GM12865 (cell line): ENCODE results near the gene AFF2.
"Not testable (repeated sequence)": the region's sequence is repeated elsewhere in the genome, so short reads cannot be mapped to it uniquely, and the experiment has no call there.

Source experiments
- DNase-seq: peaks from one replicate; pipeline ENCODE4 v3.0.0; 2010; ENCODE audit warnings: low read depth
- H3K4me3 ChIP-seq: 2 replicates; pipeline ENCODE4 v1.5.1; 2011; ENCODE audit warnings: mild to moderate bottlenecking, low read depth, low read length, control low read depth
- CTCF ChIP-seq: IDR thresholded peaks from 2 replicates; pipeline ENCODE4 v1.5.1; 2011; ENCODE audit warnings: low read length, control low read depth, low read depth, inconsistent platforms; ENCODE audit not compliant: insufficient read depth; ENCODE audit errors: missing control alignments

AFF2 gene

GRCh38 chrX:148659481-148659880 is 159.1 kb downstream of the AFF2 start:
- no peak for DNase-seq
- TF ChIP-seq CTCF, result no peak
- no peak overlapping the region for H3K4me3 ChIP-seq

- H3K4me3 ChIP-seq, result no peak overlapping the region
- no peak for DNase-seq
Observed at GRCh38 chrX:148661035-148661434, 160.6 kb downstream of the AFF2 start.

GRCh38 chrX:148662014-148662413 is 161.6 kb downstream of the AFF2 start:
- no peak for DNase-seq
- TF ChIP-seq CTCF, result no peak
- H3K4me3 ChIP-seq, result no peak overlapping the region

More at GRCh38 chrX:148661035-148661434, 160.6 kb downstream of the AFF2 start:
- TF ChIP-seq CTCF, result no peak

- no peak overlapping the region for H3K4me3 ChIP-seq
- TF ChIP-seq CTCF, result no peak
- no peak for DNase-seq
Observed at GRCh38 chrX:148664171-148664570, 163.8 kb downstream of the AFF2 start.

- no peak for TF ChIP-seq CTCF
- H3K4me3 ChIP-seq, result no peak overlapping the region
- no peak for DNase-seq
Observed at GRCh38 chrX:148664995-148665394, 164.6 kb downstream of the AFF2 start.

- DNase-seq, H3K4me3 ChIP-seq: not testable (repeated sequence)
Observed at GRCh38 chrX:148669175-148669574, 168.8 kb downstream of the AFF2 start.

- H3K4me3 ChIP-seq, result no peak overlapping the region
- no peak for TF ChIP-seq CTCF
- no peak for DNase-seq
Observed at GRCh38 chrX:148670277-148670676, 169.9 kb downstream of the AFF2 start.
